ENCODE measurements around the gene CD68.
A peak's percentile ranks its signal among the peaks of the same experiment; 100 is the strongest.

CD68 gene

GRCh38 chr17:7548585-7549400 lies 30.6 kb upstream of the CD68 start, which contains the start of gene TNFSF12:
Gene TNFSF12 (plus strand): TSS chr17:7549058. CDS start chr17:7549154, 96 bp downstream.
- peak; percentile 27 for DNase-seq (ENCODE audit: low read depth)
- H3K4me3 ChIP-seq (ENCODE audit: low read length): peak within 1 kb of the TSS; percentile 48
- TF ChIP-seq CTCF (IDR thresholded peaks at IDR 0.05; ENCODE audit: insufficient read depth, low read depth, low read length, missing control alignments): peak; percentile 3

- TF ChIP-seq CTCF (IDR thresholded peaks at IDR 0.05; ENCODE audit: insufficient read depth, low read depth, low read length, missing control alignments): no peak
- DNase-seq (ENCODE audit: low read depth): no peak
- no peak overlapping the region for H3K4me3 ChIP-seq (ENCODE audit: low read length)
Observed at GRCh38 chr17:7549401-7550055, 29.9 kb upstream of the CD68 start.

DNA sequence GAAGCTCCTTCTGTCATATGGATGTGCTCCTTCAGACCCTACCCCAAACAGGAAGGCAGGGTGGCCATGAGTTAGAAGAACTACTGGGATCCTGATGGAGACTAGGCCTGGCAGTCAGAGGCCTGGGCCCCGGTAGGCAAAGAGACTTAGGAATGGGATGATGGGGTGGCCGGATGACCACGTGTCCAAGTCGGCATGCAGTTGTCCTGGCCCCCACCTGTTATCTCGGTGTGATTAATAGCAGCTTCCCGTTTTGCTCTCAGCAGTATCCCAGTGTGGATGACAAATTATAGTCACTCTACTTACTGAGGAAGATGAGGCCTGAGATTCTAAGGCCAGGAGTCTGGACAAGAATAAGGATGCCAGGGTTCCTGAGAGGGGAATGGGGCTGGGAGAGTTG lies 29.1 kb upstream of the CD68 start:
- no peak overlapping the region for H3K4me3 ChIP-seq (ENCODE audit: low read length)
- no peak for TF ChIP-seq CTCF (IDR thresholded peaks at IDR 0.05; ENCODE audit: insufficient read depth, low read depth, low read length, missing control alignments)

DNA sequence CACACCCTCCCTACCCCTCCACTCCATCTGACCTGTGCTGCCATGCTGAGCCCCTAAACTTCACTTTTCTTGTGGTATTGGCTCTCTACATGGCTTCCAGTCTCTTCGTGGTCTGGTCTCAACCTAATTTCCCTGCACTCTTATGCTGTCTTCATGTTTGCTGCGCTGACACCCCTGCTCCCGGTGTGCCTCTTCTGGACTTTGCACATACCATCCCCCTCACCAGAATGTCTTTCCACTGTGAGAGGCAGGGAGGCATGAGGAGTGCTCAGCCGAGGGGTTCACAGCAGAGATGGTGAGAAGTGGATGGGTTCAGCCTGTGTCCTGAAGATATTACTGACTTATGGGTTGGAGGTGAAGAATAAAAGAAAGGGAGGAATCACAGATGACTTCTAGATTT lies 28.0 kb upstream of the CD68 start:
- TF ChIP-seq CTCF (IDR thresholded peaks at IDR 0.05; ENCODE audit: insufficient read depth, low read depth, low read length, missing control alignments): no peak
- no peak overlapping the region for H3K4me3 ChIP-seq (ENCODE audit: low read length)
- no peak for DNase-seq (ENCODE audit: low read depth)

More for the DNA sequence above, 29.1 kb upstream of the CD68 start:
- no peak for DNase-seq (ENCODE audit: low read depth)

GRCh38 chr17:7552621-7553051 lies 26.8 kb upstream of the CD68 start:
- no peak for DNase-seq (ENCODE audit: low read depth)
- TF ChIP-seq CTCF (IDR thresholded peaks at IDR 0.05; ENCODE audit: insufficient read depth, low read depth, low read length, missing control alignments): no peak
- no peak overlapping the region for H3K4me3 ChIP-seq (ENCODE audit: low read length)

DNA sequence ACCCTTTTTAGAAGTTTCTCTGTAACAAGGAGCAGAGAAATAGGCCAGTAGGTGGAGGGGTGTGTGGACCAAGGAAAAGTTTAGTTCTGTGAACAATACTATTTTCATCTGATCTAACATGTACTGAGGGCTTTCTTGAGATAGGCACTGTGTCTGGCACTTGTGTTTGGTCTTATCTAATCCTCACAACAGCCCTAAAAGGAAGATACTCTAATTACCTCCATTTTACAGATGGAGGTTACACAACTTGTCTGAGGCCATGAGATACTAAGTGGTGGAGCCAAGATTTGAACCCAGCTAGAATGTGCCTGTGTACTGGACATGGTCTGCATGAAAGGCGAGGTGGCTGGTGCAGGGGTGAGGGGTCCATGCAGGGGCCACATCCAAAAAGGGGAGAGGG lies 26.1 kb upstream of the CD68 start:
- TF ChIP-seq CTCF (IDR thresholded peaks at IDR 0.05; ENCODE audit: insufficient read depth, low read depth, low read length, missing control alignments): no peak
- DNase-seq (ENCODE audit: low read depth): no peak
- H3K4me3 ChIP-seq (ENCODE audit: low read length): no peak overlapping the region

Data from epithelial cell of esophagus (primary cell).